Gastroesophageal sphincter (tissue), 3 donors: ENCODE data around the gene WBP2.

Experiments used
- CTCF ChIP-seq, 4 experiments: fragments of 200-600 bp in 2 of 4; fragments of 450-650 bp in 2 of 4; sonication (generic) in 1 of 4; IDR thresholded peaks; one replicate each; pipeline ENCODE4 v1.5.1; 2017 to 2019; ENCODE audit warnings: antibody characterized with exemption in 4 of 4, mild to moderate bottlenecking in 2 of 4, moderate library complexity in 2 of 4
- EP300 ChIP-seq: sonication (generic); formaldehyde crosslinking; IDR thresholded peaks from one replicate; pipeline ENCODE4 v1.6.1; 2017; ENCODE audit warnings: antibody characterized with exemption, mild to moderate bottlenecking
- POLR2A ChIP-seq, 2 donors: fragments of 450-650 bp; IDR thresholded peaks; one replicate each; pipeline ENCODE4 v1.6.1; 2017; ENCODE audit warnings: antibody characterized with exemption in 2 of 2, mild to moderate bottlenecking in 2 of 2, moderate library complexity in 1 of 2
- POLR2AphosphoS5 ChIP-seq: sonication (generic); formaldehyde crosslinking; IDR thresholded peaks from one replicate; pipeline ENCODE4 v1.6.1; 2017; ENCODE audit warnings: antibody characterized with exemption

- TF ChIP-seq POLR2A (IDR thresholded peaks at IDR 0.05) = no peak
- peak; percentile 71 for TF ChIP-seq POLR2AphosphoS5
- TF ChIP-seq CTCF (IDR thresholded peaks at IDR 0.05) = peak in 1 of 4 experiments; percentile 7
- TF ChIP-seq EP300 = no peak
These were observed 9.3 kb upstream of the WBP2 start for GRCh38 chr17:75864448-75864871.
